Measurements from ENCODE around the gene FIGNL2.

DNA sequence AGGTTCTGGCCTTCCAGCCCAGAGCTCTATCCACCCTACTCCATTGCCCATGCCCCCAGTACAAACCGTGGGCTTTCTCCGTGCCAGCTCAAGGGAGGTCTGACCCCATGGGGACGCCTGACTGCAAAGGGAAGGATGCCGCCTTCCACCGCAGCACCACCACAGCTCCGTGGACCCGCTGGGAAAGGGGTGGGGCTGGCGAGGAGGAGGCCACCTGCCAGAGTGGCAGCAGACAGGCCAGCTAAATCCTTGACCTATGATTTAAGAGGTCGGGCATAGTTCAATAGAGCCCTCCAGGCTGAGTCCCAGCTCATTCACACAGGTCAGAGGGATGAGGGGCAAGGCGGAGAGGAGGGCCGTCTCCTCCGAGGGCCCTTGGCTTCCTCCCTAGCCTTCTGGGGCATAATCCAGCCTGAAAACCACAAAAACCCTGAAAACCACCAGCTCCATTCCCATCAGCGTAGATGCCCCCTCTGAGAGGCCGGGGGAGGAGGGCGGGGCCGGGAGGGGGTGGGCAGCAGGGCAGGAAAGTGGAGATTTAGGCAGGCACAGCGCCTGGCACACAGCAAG, 14.9 kb upstream of the FIGNL2 start:
- TF ChIP-seq EZH2 (IDR thresholded peaks at IDR 0.05; ENCODE audit: low read depth, unreplicated experiment) (no peak), NANOG (IDR thresholded peaks at IDR 0.05; ENCODE audit: borderline replicate concordance) (no peak), POLR2AphosphoS5 (IDR thresholded peaks at IDR 0.05; ENCODE audit: low read depth) (no peak), EZH2phosphoT487 (IDR thresholded peaks at IDR 0.05; ENCODE audit: unreplicated experiment) (no peak), STAT1 (IDR thresholded peaks at IDR 0.05; ENCODE audit: unreplicated experiment) (no peak), ZNF331 (CRISPR knock-in tag; IDR thresholded peaks at IDR 0.05; ENCODE audit: low read depth) (no peak), JUNB (IDR thresholded peaks at IDR 0.05; ENCODE audit: unreplicated experiment) (no peak), CREB1 (CRISPR knock-in tag; IDR thresholded peaks at IDR 0.05; ENCODE audit: low read depth) (no peak), ZNF114 (CRISPR knock-in tag; IDR thresholded peaks at IDR 0.05) (no peak)
- TF ChIP-seq, protein P1, sequence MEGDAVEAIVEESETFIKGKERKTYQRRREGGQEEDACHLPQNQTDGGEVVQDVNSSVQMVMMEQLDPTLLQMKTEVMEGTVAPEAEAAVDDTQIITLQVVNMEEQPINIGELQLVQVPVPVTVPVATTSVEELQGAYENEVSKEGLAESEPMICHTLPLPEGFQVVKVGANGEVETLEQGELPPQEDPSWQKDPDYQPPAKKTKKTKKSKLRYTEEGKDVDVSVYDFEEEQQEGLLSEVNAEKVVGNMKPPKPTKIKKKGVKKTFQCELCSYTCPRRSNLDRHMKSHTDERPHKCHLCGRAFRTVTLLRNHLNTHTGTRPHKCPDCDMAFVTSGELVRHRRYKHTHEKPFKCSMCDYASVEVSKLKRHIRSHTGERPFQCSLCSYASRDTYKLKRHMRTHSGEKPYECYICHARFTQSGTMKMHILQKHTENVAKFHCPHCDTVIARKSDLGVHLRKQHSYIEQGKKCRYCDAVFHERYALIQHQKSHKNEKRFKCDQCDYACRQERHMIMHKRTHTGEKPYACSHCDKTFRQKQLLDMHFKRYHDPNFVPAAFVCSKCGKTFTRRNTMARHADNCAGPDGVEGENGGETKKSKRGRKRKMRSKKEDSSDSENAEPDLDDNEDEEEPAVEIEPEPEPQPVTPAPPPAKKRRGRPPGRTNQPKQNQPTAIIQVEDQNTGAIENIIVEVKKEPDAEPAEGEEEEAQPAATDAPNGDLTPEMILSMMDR (conservative IDR thresholded peaks at IDR 0.05; ENCODE audit: low read depth in 2 of 2): no peak
- TF ChIP-seq, protein P2, sequence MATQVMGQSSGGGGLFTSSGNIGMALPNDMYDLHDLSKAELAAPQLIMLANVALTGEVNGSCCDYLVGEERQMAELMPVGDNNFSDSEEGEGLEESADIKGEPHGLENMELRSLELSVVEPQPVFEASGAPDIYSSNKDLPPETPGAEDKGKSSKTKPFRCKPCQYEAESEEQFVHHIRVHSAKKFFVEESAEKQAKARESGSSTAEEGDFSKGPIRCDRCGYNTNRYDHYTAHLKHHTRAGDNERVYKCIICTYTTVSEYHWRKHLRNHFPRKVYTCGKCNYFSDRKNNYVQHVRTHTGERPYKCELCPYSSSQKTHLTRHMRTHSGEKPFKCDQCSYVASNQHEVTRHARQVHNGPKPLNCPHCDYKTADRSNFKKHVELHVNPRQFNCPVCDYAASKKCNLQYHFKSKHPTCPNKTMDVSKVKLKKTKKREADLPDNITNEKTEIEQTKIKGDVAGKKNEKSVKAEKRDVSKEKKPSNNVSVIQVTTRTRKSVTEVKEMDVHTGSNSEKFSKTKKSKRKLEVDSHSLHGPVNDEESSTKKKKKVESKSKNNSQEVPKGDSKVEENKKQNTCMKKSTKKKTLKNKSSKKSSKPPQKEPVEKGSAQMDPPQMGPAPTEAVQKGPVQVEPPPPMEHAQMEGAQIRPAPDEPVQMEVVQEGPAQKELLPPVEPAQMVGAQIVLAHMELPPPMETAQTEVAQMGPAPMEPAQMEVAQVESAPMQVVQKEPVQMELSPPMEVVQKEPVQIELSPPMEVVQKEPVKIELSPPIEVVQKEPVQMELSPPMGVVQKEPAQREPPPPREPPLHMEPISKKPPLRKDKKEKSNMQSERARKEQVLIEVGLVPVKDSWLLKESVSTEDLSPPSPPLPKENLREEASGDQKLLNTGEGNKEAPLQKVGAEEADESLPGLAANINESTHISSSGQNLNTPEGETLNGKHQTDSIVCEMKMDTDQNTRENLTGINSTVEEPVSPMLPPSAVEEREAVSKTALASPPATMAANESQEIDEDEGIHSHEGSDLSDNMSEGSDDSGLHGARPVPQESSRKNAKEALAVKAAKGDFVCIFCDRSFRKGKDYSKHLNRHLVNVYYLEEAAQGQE (IDR thresholded peaks at IDR 0.05; ENCODE audit: unreplicated experiment): no peak
- TF ChIP-seq, protein P3, sequence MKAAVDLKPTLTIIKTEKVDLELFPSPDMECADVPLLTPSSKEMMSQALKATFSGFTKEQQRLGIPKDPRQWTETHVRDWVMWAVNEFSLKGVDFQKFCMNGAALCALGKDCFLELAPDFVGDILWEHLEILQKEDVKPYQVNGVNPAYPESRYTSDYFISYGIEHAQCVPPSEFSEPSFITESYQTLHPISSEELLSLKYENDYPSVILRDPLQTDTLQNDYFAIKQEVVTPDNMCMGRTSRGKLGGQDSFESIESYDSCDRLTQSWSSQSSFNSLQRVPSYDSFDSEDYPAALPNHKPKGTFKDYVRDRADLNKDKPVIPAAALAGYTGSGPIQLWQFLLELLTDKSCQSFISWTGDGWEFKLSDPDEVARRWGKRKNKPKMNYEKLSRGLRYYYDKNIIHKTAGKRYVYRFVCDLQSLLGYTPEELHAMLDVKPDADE (IDR thresholded peaks at IDR 0.05): no peak
